ENCODE data around the gene HS6ST1.

DNA sequence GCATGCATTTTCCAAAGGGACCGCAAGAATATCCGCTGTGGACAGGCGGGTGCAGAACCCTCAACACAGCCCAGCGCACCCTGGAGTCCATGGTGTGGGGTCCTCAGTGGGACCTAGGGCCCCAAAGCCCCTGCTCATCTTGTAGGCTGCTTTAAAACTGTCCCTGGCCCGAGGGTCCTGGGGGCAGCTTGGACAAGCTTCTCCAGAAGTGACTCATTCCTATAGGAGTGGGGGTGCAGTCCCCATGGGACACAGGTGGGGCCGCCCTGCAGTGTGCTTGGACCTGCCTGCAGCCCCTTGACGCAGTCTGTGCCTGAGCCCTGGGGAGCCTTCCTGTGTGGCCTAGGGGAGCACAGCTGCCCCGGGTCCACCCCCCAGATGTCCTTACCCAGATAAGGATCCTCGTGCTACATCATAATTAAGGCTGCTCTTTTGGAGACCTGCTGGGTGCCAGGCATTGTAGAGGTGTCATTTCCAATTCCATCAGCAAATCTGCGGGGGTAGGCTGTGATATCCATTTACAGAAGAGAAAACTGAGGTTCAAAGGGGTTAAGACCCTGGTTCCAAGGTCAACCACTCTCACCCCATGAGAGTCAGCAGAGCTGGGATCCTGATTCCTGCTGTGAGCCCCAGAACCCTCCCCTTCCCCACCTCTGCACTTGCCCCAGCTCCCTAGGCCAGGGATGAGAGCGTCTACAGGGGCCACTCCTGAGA is 1.7 kb upstream of the HS6ST1 start:
- TF ChIP-seq, protein P1, sequence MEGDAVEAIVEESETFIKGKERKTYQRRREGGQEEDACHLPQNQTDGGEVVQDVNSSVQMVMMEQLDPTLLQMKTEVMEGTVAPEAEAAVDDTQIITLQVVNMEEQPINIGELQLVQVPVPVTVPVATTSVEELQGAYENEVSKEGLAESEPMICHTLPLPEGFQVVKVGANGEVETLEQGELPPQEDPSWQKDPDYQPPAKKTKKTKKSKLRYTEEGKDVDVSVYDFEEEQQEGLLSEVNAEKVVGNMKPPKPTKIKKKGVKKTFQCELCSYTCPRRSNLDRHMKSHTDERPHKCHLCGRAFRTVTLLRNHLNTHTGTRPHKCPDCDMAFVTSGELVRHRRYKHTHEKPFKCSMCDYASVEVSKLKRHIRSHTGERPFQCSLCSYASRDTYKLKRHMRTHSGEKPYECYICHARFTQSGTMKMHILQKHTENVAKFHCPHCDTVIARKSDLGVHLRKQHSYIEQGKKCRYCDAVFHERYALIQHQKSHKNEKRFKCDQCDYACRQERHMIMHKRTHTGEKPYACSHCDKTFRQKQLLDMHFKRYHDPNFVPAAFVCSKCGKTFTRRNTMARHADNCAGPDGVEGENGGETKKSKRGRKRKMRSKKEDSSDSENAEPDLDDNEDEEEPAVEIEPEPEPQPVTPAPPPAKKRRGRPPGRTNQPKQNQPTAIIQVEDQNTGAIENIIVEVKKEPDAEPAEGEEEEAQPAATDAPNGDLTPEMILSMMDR (IDR thresholded peaks at IDR 0.05): no peak
- TF ChIP-seq POLR2A (IDR thresholded peaks at IDR 0.05): no peak

All from testis (tissue), 2 donors.